Measurements from ENCODE around the gene SERPINA5. TPM values are rescaled to one million over a fixed set of nuclear protein-coding genes. Genes with fewer than 3 reads are reported as not detected.

SERPINA5 gene
- total RNA-seq, 1 experiment from 2014 or later = 0.35 TPM

DNA sequence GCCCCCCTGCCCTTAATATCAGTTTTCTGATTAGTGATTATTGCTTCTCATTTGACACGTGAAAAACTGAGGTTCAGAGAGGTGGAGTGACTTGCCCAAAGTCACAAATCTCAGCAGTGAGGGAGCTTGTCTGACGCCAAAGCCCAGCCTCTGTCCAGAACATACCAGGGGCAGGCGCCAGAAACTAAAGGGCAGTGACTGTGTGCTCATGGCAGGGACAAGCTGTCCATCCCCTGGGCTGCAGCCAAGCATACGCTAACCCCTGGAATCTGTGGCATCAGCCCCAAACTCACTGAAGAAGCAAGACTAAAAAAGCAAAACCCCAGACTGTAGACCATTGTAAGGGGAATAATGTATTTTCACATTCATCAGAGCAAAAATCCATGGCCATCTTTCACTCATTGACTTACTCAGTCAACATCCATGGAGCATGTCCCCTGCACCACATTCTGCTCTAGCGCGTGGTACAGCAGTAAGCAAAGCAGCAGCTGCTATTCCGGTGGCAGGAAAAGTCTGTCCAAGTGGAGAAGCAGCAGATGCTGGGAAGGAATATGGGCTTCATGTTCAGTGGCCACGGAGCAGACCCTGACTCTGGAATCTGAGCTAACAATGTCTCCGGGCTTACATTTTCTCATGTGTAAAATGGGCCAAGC is 21.5 kb upstream of the SERPINA5 start:
- H3K27me3 Mint-ChIP-seq (ENCODE audit: insufficient read depth, unreplicated experiment) = no peaks in the 10 kb centered on the region
- POLR2A ChIA-PET = no interaction called here
- no peak for DNase-seq (ENCODE audit: unreplicated experiment)
- CTCF ChIA-PET = interaction anchor here (0.6 to 1.3 kb wide), 2 partner anchors 11 to 426 kb away, joined by 3 to 6 read pairs; no protein-coding TSS in a partner anchor
- TF ChIP-seq, protein P1, sequence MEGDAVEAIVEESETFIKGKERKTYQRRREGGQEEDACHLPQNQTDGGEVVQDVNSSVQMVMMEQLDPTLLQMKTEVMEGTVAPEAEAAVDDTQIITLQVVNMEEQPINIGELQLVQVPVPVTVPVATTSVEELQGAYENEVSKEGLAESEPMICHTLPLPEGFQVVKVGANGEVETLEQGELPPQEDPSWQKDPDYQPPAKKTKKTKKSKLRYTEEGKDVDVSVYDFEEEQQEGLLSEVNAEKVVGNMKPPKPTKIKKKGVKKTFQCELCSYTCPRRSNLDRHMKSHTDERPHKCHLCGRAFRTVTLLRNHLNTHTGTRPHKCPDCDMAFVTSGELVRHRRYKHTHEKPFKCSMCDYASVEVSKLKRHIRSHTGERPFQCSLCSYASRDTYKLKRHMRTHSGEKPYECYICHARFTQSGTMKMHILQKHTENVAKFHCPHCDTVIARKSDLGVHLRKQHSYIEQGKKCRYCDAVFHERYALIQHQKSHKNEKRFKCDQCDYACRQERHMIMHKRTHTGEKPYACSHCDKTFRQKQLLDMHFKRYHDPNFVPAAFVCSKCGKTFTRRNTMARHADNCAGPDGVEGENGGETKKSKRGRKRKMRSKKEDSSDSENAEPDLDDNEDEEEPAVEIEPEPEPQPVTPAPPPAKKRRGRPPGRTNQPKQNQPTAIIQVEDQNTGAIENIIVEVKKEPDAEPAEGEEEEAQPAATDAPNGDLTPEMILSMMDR (IDR thresholded peaks at IDR 0.05; ENCODE audit: unreplicated experiment) = no peak
- BruUV-seq (replicated peaks) = no TSS peak
- peaks cover 13% of the 10 kb centered on the region for H3K9me3 Mint-ChIP-seq (ENCODE audit: unreplicated experiment)
- no peaks in the 10 kb centered on the region for H3K36me3 Mint-ChIP-seq (ENCODE audit: insufficient read depth, unreplicated experiment)
- no peak overlapping the region for H3K4me3 Mint-ChIP-seq (ENCODE audit: unreplicated experiment)
- no peaks in the 10 kb centered on the region for H3K4me1 Mint-ChIP-seq (ENCODE audit: insufficient read depth, unreplicated experiment)
- intact Hi-C loops (cut with micrococcal nuclease) = no loop called here
- no peak overlapping the region for H3K27ac Mint-ChIP-seq (ENCODE audit: low read depth, unreplicated experiment)

DNA sequence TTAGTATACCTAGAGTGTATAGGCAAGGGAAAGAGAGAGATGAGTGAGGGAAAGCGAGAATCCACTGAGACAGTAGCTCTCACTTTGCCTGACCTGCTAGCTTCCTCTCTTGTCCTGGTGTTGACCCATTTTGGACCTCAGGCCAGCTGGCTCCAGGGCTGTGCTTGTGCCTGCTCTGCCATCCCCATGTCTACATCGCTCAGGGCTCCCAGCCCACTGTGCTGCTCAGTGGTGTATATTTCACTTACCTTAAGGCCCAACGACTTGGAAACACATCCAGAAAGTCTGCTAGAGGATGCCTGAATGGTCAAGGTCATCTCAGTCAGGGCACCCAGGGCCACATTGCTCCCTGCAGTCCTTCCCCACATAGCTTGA is 20.9 kb upstream of the SERPINA5 start:
- TF ChIP-seq, protein P1 (IDR thresholded peaks at IDR 0.05; ENCODE audit: unreplicated experiment) = no peak
- Mint-ChIP-seq H3K27me3 (ENCODE audit: insufficient read depth, unreplicated experiment) (no peaks in the 10 kb centered on the region), H3K4me1 (ENCODE audit: insufficient read depth, unreplicated experiment) (no peaks in the 10 kb centered on the region), H3K4me3 (ENCODE audit: unreplicated experiment) (no peak overlapping the region), H3K36me3 (ENCODE audit: insufficient read depth, unreplicated experiment) (no peaks in the 10 kb centered on the region), H3K9me3 (ENCODE audit: unreplicated experiment) (peaks cover 8% of the 10 kb centered on the region), H3K27ac (ENCODE audit: low read depth, unreplicated experiment) (no peak overlapping the region)
- ChIA-PET POLR2A (no interaction called here), CTCF (interaction anchor here (1.3 kb wide), 1 partner anchor 11 kb away, joined by 6 read pairs; no protein-coding TSS in a partner anchor)
- DNase-seq (ENCODE audit: unreplicated experiment) = no peak
- BruUV-seq (replicated peaks) = no TSS peak
- intact Hi-C loops (cut with micrococcal nuclease) = no loop called here

DNA sequence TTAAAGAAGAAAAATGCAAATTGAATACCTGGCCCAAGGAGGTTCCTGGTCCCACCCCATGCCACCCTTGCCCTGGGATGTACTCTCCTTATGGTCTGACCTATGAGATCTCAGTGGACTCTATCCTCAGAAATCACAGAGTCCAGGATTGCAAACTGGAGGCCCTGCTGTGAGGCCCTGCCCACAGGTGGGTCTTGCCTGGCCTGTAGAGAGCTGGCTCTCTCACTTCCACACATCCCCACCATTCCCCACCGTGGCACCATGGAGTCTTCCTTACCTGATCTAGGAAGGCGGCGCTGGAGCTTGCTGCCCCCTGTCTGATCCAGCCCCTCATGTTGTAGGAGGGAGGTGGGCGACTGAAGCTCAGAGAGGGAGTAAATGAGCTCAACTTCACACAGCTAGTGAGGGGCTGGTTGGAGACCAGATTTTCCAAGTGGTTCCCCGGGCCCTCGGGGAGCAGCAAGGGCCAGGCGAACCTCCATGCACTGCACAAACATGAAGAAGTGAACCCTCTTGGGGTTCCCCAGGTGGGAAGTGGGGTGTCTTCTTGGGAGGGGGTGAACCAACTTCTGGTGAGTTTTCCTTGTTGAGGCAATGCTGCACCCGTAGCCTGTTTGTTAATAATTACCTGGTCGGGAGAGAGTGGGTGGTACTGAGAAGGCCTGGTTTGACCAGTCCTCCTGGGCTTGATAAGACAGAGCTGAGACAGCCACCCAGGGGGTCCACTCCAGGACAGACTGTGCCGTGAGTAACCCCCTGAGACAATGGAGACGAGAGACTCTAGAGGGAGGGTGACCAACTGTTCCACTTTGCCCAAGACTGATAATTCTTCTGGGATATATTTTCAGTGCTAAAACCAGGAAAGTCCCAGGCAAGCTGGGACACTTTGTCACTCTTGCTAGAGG is 20.2 kb upstream of the SERPINA5 start, which contains the start of gene SERPINA4:
Gene SERPINA4 (plus strand): TSS at position 692 of the 905 bp plus-strand sequence. CDS start 2,041 bp downstream, outside the sequence.
- DNase-seq (ENCODE audit: unreplicated experiment) = no peak
- H3K27me3 Mint-ChIP-seq (ENCODE audit: insufficient read depth, unreplicated experiment) = no peaks in the 10 kb centered on the region
- H3K36me3 Mint-ChIP-seq (ENCODE audit: insufficient read depth, unreplicated experiment) = no peaks in the 10 kb centered on the region
- peaks cover under 1% of the 10 kb centered on the region for H3K9me3 Mint-ChIP-seq (ENCODE audit: unreplicated experiment)
- ChIA-PET POLR2A (interaction anchor here (0.8 kb wide), 1 partner anchor 23 kb away, joined by 3 read pairs; no protein-coding TSS in a partner anchor), CTCF (interaction anchor here (1.1 to 4.8 kb wide), 4 partner anchors 8 to 14 kb away, joined by 3 to 32 read pairs (median 6); no protein-coding TSS in a partner anchor)
- TF ChIP-seq, protein P1 (IDR thresholded peaks at IDR 0.05; ENCODE audit: unreplicated experiment) = no peak
- no peaks in the 10 kb centered on the region for H3K4me1 Mint-ChIP-seq (ENCODE audit: insufficient read depth, unreplicated experiment)
- BruUV-seq (replicated peaks) = no TSS peak
- H3K27ac Mint-ChIP-seq (ENCODE audit: low read depth, unreplicated experiment) = no peak within 1 kb of the TSS
- H3K4me3 Mint-ChIP-seq (ENCODE audit: unreplicated experiment) = no peak within 1 kb of the TSS
- intact Hi-C loops (cut with micrococcal nuclease) = no loop called here

DNA sequence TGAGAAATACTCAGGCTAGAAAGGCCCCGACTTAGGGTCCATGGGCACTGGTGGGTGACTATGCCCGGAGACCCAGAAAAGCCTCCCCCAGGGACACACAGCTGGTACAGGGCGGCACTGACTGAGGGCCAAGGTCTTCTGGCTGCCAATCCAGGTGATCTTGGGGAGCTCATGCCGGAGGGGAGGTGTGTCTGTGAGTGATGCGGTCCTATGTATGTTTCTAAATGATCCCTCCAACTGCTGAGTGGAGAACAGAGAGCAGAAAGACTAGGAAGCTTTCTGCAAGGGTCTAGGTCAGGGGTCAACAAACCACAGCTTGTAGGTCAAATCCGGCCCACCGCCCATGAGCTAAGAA is 19.6 kb upstream of the SERPINA5 start:
- no peaks in the 10 kb centered on the region for H3K27me3 Mint-ChIP-seq (ENCODE audit: insufficient read depth, unreplicated experiment)
- H3K36me3 Mint-ChIP-seq (ENCODE audit: insufficient read depth, unreplicated experiment) = no peaks in the 10 kb centered on the region
- H3K27ac Mint-ChIP-seq (ENCODE audit: low read depth, unreplicated experiment) = no peak overlapping the region
- CTCF ChIA-PET = interaction anchor here (0.9 to 4.8 kb wide), 5 partner anchors 9 to 430 kb away, joined by 3 to 32 read pairs (median 5); no protein-coding TSS in a partner anchor
- no peak for DNase-seq (ENCODE audit: unreplicated experiment)
- no peaks in the 10 kb centered on the region for H3K4me1 Mint-ChIP-seq (ENCODE audit: insufficient read depth, unreplicated experiment)
- H3K9me3 Mint-ChIP-seq (ENCODE audit: unreplicated experiment) = no peaks in the 10 kb centered on the region
- no peak overlapping the region for H3K4me3 Mint-ChIP-seq (ENCODE audit: unreplicated experiment)
- TF ChIP-seq, protein P1 (IDR thresholded peaks at IDR 0.05; ENCODE audit: unreplicated experiment) = no peak
- POLR2A ChIA-PET = interaction anchor here (0.8 kb wide), 1 partner anchor 22 kb away, joined by 3 read pairs; no protein-coding TSS in a partner anchor
- BruUV-seq (replicated peaks) = no TSS peak
- intact Hi-C loops (cut with micrococcal nuclease) = no loop called here
